CD4-positive, alpha-beta T cell treated with Interleukin-17A for 1 hour (primary cell): ENCODE measurements around the gene AFAP1.

Experiments
- DNase-seq: peaks from one replicate; pipeline ENCODE4 v3.0.0-alpha.2; 2020

Gene AFAP1

GRCh38 chr4:7733801-7734650 is 205.6 kb downstream of the AFAP1 start:
- DNase-seq = no peak

DNA sequence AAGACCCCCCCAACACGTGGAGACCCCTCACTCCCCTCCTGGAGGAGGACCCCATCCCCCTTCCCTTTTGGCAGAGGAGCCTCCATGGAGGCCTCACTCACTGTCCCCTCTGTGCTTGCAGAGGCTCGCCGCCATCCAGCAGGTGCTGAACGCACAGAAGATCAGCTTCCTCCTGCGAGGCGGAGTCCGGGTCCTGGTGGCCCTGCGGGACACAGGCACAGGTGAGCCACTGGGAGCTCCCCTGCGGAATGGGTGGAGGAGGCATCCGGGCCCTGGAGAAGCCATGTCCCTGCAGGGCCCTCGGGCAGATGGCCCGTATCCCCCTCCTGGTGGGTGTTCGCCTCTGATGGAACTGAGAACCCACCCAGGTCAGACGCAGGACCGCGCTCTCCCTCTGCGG is 206.5 kb downstream of the AFAP1 start:
- no peak for DNase-seq

- DNase-seq = no peak
Observed at GRCh38 chr4:7732263-7732662, 207.4 kb downstream of the AFAP1 start.

DNA sequence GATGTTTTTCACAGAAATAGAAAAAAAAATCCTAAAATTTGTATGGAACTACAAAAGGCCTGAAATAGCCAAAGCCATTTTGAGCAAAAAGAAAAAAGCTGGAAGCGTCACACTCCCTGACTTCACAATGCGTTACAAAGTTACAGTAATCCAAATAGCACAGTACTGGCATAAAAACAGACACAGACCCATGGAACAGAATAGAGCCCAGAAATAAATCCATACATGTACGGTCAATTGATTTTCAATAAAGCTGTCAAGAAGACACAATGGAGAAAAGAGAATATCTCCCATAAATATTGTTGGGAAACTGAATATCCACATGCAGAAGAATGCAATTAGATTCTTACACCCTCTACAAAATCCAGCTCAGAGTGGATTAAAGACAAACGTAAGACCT is 208.2 kb downstream of the AFAP1 start:
- no peak for DNase-seq

DNA sequence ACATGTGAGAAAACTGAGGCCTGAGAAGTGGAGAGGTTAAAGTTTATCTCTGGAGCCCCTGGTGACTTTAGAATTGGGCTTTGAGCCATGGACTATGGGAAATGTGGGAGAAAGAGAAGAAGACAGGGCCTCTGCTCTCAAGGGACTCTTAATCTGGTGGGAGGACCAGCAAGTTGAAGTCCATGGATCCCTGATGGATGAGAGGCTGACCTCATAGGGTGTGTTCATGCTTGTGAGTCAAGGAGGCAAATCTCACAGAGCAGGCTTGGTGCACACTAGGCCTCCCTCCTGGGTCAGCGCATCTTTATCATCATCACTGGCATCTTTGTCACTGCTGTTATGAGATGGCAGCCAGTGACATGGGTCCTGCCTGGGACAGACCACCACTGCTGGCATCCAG is 211.9 kb downstream of the AFAP1 start:
- no peak for DNase-seq

- no peak for DNase-seq
Observed at GRCh38 chr4:7726665-7727413, 212.8 kb downstream of the AFAP1 start.

- DNase-seq = no peak
Observed at GRCh38 chr4:7725951-7726350, 213.7 kb downstream of the AFAP1 start.

DNA sequence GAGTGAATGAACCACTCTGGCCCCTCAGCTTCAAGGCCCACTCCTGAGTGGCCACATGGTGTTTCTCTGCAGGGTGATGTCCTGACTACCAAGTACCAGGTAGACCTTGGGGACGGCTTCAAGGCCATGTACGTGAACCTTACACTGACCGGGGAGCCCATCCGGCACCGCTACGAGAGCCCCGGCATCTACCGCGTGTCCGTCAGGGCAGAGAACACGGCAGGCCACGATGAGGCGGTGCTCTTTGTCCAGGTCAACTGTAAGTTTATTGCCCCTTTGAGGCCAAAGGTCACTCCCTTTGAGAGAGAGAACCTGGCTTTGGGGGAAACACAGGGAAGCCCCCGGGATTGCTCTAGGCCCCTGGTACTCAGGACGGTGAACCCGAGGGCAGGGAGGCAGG is 216.0 kb downstream of the AFAP1 start:
- no peak for DNase-seq

- DNase-seq = no peak
Observed at GRCh38 chr4:7722766-7723387, 216.8 kb downstream of the AFAP1 start.

GRCh38 chr4:7721984-7722551 is 217.6 kb downstream of the AFAP1 start:
- DNase-seq = no peak

DNA sequence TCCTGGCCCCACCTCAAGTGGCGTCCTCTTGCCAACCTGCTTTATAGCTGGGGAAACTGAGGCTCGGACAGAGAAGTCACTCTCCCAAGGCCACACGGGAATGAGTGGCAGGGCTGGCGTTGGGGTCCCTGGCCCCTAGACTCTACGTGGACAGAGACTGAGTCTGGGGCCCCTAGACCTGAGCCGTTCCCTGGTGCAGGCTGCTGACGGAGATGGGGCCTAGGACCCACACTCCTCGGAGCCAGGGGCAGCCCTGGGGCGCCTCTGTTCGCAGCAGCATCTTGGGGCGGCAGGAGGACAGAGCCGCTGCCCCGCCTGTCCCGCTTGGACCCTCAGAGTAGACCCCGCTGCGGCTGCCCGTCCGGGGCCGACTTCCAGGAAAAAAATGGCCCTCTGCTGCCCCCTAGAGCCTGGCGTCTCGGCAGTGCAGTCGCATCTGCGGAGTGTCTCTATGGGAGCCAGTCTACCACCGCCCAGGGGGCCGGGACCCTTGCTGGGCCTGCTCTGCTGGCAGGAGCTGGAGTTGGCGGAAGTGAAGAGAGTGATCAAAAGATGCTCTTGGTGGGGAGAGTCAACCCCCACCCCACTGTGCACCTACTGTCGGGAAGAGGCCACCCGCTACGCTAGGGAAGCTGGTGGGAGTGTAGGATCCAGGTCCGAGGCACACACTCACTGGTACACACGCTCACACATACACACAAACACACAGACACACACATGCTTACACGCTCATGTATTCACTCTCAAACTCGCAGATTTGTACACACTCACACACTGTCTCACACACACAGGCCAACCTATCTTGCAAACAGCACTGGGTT is 220.1 kb downstream of the AFAP1 start:
- DNase-seq = peak; percentile 51

- DNase-seq = no peak
Observed at GRCh38 chr4:7717946-7718490, 221.6 kb downstream of the AFAP1 start.

GRCh38 chr4:7717161-7717560 is 222.5 kb downstream of the AFAP1 start:
- DNase-seq = no peak

DNA sequence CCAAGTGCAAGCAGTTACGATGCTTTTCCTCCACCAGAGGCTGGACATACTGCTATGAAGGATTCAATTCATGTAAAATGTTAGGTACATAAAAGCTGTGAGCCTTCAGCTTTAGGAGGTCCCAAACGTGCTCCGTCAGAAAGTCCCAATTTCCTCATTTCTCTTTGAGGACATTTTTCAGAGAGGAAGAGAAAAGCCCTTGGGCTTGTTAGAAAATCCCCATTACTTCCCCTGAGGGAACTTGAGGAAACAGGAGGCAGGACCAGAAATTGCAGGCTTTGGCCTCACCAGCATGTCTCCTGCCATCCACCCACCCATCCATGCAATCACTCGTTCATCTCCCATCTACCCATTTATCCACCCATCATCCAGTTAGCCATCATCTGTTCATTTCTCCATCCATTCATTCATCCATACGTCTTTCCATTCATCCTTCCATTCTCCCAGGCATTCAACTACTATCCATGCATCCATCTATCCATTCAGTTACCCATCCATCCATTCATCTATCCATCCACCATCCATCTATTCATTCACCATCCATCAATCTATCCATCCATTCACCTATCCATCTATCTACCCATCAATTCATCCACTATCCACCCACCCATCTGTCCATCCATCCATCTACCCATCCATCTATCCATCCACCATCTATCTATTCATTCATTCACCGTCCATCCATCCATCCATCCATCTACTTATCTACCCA is 223.5 kb downstream of the AFAP1 start:
- DNase-seq = no peak

DNA sequence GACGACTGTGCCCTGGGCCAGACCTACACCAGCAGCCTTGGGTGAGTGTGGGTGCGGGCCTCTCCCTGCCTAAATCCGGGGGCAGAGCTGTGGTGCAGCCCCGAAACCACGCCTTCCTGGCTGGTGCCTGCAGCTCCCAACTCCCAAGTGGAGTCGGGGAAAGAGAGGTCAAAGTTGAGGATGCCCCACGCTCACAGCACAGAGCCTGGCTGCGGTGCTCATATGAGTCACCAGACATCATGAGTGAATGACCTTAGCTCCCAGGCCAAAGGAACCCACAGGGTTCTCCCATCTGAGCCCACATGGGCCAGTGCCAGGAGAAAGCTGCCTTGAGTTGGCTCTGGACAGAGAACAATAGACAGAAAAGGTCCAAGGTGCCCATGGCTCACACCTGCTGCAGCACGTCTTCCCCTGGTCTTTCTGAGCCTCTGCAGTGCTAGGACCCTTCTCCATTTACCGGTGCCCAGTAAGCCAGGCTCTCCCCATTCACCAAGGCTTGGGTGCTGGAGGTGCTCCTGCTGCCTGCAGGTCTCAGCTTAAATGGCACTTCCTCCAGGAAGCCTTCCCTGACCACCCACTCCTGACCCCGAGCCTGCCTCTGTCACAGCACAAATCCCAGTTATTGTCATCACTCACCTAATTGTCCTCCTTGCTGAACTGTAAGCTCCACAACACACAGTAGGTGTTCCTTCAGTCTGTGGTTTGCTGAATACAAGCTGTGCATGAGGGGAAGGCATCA is 224.2 kb downstream of the AFAP1 start:
- DNase-seq = no peak

- no peak for DNase-seq
Observed at GRCh38 chr4:7714738-7715137, 224.9 kb downstream of the AFAP1 start.

DNA sequence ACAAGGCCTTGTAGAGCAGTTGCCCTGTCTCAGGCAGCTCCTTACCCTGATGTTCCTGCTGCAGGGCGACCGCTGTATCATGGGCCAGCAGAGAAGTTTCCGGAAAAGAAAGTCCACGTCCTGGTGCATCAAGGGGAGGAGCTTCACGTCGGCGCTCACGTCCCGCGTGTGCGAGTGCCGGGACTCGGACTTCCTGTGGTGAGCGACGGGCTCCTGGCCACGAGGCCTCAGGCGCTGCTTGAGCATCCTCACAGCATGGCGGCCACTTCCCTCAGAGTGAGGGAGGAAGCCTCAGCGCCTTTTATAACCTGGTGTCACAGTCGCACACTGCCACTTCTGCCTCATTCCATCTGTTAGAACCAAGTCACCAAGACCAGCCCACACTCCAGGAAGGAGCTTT is 225.5 kb downstream of the AFAP1 start:
- DNase-seq = no peak

- no peak for DNase-seq
Observed at GRCh38 chr4:7713757-7714156, 225.9 kb downstream of the AFAP1 start.

DNA sequence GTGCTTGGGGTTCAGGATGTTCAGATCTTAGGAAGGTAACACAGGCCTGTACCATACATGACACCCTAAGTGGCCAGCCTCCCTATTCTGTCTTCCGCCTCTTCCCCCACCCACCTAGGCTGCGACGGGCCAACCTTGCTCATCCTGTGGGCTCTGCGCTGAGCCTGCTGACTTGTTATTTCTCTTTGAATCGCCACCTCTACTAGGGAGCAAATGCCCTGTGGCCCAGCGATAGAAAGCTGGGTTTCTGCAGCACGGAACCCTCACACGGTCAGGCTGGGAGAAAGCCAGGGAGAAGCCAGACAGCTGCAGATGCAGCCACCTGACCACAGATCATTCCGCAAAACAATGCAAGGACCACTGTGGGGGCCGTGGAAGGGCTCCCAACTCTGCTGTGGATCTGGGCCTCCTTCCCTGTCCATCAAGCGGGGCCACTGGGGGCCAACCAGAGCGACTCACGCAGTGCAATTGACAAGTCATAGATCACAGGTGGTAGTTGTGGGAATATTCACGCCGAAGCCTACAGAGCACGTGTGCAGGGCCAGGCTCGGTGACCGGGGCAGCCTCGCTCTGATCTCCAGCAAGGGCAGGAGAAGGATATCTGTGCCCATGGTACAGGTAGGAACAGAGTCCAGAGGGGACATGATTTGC is 227.5 kb downstream of the AFAP1 start:
- no peak for DNase-seq

DNA sequence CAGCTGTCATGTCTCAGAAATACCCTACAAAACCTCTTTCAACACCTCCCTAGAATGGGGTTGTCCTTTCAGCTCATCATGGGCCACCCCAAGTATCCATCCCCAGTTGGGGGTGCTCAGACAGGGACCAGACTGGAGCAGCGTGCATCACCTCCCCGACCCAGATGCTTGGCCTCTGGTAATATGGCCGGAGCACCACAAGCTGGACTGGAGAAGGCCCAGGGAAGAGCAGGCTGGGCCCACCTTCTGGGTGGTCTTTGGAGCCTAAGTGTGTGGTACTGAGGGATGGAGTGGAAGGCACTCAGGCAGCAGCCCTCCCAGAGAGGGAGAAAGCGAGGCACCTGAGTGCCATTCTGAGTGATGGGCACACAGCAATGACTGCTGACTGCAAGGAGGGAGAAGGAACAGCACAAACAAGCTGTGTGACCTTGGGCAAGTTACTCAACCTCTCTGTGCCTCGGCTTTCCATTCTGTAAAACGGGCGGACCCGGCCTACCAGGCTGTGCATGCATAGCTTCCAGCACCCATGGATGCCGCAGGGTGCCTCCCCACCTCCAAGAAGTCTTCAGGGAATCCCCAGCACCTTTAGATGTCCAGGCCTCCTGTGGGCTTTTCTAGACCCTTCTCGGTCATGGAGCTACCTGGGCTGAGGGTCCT is 228.2 kb downstream of the AFAP1 start:
- DNase-seq = no peak
